ENCODE measurements around the gene KLHL33.
"Not testable (repeated sequence)": the region's sequence is repeated elsewhere in the genome, so short reads cannot be mapped to it uniquely, and the experiment has no call there.

The KLHL33 gene

DNA sequence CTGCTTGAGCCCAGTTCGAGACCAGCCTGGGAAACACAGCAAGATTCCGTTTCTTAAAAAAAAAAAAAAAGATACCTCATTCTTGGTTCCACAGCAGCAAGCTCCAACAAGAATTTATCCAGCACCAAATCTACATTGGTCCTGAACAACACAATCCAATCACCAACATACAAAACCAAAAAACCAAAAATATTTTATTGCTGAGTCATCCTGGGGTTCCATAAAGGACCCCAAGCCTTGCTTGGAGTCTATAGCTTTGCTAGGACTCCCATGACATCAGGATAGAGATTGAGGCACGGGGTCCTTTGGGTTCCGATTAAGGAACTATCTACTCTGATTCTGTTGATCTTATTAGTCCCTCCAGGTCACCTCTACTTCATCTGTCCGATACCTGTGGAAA lies 10.9 kb upstream of the KLHL33 start:
- no peak for DNase-seq

DNA sequence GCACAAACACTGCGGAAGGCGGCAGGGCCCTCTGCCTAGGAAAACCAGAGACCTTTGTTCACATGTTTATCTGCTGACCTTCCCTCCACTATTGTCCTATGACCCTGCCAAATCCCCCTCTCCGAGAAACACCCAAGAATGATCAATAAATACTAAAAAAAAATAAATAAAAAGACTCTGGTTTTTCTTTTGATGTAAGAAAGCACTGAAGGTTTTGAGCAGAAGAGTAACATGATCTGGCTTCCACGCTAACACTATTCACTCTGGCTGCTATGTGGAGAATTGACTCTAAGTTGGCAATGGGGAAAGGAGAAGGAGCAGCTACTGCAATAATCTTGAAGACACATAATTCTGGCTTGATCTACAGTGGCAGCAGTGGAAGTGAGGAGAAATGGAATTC lies 7.7 kb upstream of the KLHL33 start:
- DNase-seq = not testable (repeated sequence)

DNA sequence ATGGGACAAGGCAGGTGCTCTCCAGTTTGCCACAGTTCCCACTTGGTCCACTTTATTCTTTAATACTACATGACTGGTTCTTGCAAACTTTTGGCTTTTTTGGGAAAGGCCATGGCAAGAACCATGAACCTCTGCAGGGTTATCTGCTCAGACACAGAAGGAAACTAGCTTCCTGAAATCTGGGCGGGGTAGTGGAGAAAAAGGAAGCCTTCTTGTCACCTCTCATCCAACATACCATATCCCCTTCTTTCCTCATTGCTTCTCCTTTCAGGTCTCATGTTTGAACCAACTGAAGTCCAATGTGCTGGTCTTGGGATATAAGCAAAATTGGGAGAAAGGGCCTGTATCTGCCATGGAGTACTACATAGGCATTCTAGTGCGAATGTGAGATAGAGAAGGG lies 5.5 kb upstream of the KLHL33 start:
- no peak for DNase-seq

GRCh38 chr14:20440882-20441281 lies 4.9 kb upstream of the KLHL33 start:
- no peak for DNase-seq

DNA sequence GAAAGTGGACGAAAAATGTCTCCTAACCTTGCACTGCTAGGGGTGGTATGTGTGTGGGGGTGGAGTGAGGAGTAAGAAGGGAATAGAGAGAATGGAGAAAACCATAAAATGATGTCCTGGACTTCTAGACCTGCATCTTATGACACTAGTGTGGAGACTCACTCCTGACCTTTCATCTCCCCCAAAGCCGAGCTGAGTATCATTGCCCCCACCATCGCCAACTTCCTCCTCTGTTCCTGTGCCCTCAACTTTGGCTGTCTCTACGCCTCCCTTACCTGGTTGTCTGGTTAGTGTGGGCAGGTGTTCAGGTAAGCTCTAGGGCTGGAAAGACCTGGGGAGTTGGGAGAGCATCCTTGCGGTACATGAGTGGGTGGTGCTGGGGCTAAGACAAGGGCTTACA lies 4.5 kb upstream of the KLHL33 start:
- DNase-seq = no peak

DNA sequence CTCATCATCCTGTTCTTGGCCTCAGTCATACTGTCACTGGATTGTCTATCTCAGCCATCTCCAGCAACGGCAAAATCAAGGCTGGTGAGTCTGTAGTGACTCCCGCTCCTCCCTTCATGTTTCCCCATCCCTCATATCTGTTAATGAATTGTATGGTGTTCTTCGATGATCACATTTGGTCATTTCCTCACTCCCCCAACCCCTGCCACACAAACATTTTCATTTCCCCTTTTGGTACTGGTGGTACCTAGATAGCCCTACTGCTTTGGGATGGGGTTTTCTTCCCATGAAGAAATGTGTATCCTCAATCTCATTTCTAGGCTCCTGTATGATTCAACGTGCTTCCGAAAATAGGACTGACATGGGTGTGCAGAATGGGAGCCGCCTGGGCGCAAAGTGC lies 2.7 kb upstream of the KLHL33 start:
- DNase-seq = no peak

GRCh38 chr14:20436363-20436755 lies 393 bp upstream of the KLHL33 start:
- DNase-seq = no peak

DNA sequence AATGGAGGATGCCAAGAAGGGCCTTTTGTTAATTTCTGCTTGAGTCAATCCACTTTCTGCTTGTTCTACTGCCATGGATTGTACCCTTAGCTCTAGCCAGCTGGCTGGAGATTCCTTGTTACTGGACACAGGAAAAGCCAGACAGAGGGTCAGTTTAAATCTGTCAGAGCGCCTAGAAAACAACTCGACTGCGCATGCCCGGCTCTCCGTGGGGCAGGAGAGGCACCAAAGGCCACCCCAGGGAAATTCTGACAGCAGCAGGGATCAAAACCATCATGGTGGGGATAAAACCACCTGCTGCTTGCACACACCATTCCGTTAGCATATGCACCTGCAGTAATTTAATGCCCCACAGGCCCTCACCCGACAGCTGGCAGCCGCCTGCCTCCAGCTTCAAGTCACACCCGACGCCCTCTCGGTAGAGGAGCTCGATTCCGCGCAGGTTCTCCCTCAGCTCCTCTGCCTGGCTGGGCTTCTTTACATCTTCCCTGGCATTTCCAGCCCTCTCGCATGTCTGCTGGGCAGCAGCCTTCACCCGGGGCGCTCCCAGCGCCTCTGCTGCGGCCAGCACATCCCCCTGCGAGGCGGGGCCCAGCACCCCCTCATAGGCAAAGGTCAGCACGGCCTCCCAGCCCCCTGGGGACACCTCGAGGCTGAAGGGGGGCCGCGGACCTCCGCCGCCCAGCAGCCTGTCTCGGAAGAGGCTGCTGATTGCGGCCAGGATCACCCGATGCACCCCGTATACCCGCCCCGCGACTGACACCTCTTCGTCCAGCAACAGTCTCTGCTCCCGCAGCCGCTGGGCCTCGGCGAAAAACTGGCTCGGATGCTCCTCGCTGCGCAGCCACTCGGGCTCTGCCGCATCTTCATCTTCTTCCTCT lies 1.0 kb downstream of the KLHL33 start:
- no peak for DNase-seq

GRCh38 chr14:20429801-20430669 lies 5.9 kb downstream of the KLHL33 start:
- DNase-seq = no peak

GRCh38 chr14:20428802-20429201 lies 7.2 kb downstream of the KLHL33 start:
- no peak for DNase-seq

- DNase-seq = no peak
Measured at GRCh38 chr14:20428010-20428365, 8.0 kb downstream of the KLHL33 start.

GRCh38 chr14:20427231-20428009 lies 8.5 kb downstream of the KLHL33 start:
- DNase-seq = no peak

DNA sequence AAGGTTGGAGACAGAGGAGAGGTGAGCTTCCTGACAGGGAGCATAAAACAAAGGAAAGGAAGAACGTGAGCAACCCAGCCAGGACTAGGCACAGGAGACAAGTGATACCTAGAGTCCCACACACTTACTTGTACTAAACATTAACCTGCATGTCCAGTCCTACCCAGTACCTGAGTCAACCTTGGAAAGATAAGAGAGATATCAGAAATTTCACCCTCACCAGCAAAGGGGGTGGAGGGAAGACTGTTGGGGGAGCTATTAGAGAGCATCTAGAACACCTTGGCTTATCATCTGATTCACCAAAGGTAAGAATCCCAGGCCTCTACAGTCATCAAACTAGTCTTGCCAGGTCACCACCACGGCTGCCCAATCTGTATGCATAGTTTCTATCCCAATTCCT lies 11.1 kb downstream of the KLHL33 start:
- DNase-seq = no peak

- no peak for DNase-seq
Measured at GRCh38 chr14:20422886-20423285, 13.1 kb downstream of the KLHL33 start.

DNA sequence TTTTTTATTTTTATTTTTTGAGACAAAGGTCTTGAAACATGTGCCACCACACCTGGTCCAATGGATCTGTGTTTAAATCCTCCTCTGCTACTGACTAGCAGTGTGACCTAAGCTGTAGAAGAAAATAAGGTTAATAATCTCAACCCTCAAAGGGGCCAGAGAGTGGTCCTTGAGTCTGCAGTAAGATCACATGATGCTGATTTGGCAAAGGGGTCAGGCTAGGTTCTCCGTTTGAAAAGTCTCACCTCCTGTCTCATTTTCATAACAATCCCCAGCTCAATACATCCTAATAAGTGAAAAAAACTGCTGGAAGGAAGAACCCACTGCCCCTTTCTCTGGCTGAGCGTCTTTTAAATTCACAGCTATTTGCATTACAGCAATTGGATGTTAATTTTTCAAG lies 14.7 kb downstream of the KLHL33 start:
- no peak for DNase-seq

DNA sequence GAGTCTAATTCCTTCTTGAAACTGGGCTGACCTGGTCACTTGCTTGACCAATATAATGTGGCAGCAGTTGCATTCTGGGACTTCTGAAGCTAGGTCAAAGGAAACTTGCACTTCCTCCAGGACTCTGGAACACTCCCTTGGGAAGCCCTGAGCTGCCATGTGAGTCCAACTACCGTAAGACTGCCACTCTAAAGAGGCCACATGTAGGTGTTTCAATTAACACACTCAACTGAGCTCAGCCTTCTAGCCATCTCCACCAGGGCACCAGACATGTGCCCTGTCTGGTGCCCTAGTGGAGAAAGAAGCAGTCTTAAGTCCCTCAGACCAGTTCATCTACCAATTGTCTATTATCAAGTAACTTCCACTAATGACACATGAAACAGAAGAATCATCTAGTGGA lies 16.5 kb downstream of the KLHL33 start:
- DNase-seq = no peak

DNA sequence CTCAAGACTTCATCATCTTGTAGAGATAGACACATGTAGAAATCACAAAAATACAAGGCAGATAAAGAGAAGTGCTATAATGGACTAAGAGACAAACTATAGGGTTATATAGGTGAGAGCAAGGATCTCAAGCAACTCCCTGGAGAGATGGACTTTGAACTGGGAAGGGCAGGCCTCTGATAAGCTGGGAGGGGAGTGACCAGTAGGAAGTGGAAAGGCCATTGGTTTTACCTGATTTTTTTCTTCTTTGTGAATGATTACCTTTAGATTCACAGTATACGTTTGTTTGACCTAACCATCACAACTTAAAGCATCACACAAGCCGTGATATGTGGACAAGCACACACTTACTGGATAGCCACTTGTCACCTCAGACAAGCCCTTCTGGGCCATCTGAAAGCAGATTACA lies 17.5 kb downstream of the KLHL33 start:
- no peak for DNase-seq

DNA sequence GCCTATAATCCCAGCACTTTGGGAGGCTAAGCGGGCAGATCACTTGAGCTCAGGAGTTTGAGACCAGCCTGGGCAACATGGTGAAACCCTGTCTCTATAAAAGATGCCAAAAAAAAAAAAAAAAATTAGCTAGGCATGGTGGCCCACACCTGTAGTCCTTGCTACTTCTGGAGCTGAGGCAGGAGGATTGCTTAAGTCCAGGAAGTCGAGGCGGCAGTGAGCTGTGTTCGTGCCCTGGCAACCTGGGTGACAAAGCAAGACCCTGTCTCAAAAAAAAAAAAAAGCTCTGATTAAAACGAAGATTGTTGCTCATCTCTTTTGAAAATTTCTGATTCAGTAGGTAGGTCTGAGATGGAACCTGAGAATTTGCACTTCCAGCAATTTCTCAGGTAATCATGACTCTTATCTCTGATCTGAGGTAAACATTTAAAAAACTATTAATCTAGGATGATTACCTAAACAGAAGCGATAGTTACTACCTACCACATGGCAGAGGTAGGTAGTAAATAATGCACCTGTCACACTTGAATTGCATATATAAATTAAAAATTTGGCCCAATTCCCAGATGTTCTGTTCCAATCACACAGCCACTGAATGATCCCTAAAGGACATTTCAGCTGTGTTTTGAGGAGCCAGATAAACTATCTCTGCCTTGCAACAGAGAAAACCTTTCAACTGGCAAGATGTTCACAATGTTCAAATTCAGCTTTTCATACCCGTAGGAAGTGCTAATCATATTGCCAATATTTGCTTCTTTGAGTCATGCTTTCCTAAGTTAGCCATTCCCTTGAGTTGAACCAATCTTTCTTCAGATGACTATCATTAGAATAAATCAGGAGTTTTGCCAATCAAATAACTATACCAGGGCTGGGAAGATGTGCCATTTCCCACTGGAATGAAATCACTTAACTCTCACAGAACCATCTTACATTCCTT lies 18.4 kb downstream of the KLHL33 start:
- DNase-seq = no peak

- no peak for DNase-seq
Measured at GRCh38 chr14:20416223-20416622, 19.7 kb downstream of the KLHL33 start.

GRCh38 chr14:20415782-20416206 lies 20.2 kb downstream of the KLHL33 start:
- no peak for DNase-seq

GRCh38 chr14:20413744-20414082 lies 22.3 kb downstream of the KLHL33 start:
- DNase-seq = no peak
